ENCODE data around the gene PCNX3.
"Not testable (repeated sequence)": the region's sequence is repeated elsewhere in the genome, so short reads cannot be mapped to it uniquely, and the experiment has no call there.

Gene PCNX3

DNA sequence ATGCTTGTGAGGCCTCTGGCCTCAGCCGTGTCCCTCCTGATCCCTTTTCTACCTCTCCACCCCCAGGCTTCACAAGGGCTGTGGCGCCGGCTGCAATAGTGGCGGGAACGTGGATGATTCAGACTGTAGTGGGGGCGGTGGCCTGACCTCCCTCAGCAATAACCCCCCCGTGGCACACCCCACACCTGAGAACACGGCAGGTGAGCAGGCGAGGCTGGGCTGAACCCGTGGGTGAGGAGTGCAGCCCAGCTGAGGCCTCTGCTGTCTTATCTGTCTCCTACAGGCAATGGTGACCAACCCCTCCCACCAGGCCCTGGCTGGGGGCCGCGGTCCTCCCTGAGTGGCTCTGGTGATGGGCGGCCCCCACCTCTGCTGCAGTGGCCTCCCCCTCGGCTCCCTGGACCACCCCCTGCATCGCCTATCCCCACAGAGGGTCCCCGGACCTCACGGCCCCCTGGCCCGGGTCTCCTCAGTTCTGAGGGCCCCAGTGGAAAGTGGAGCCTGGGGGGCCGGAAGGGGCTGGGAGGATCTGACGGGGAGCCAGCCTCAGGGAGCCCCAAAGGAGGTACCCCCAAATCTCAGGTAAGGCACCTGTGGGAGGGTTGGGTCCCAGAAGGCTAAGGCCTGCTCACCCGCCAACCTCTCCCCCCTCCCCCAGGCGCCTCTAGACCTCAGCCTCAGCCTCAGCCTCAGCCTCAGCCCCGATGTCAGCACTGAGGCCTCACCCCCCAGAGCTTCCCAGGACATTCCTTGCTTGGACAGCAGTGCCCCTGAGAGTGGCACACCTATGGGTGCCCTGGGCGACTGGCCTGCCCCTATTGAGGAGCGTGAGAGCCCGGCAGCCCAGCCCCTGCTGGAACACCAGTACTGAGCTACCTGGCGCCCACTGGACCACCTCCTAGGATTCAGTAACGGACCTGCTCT lies 20.8 kb downstream of the PCNX3 start:
- H3K9ac ChIP-seq (ENCODE audit: low read depth, low read length): no peak overlapping the region

GRCh38 chr11:65637032-65637557 lies 21.5 kb downstream of the PCNX3 start:
- peak overlapping the region; percentile 17; the same call in 1 of the 2 replicates for H3K9ac ChIP-seq (ENCODE audit: low read depth, low read length)
- peak overlapping the region; percentile 76; the same call in 1 of the 2 replicates for H3K4me3 ChIP-seq (ENCODE audit: low read length)
- WGBS: 96% methylated on average over 3 of the region's 3 CpGs
- H3K27ac ChIP-seq (ENCODE audit: low read depth, low read length): peak overlapping the region; percentile 73; the same call in 1 of the 2 replicates
- H3K27me3 ChIP-seq (ENCODE audit: insufficient read depth, low read length): no peaks in the 10 kb centered on the region
- H3K4me1 ChIP-seq (ENCODE audit: insufficient read depth, low read length): peaks cover 14% of the 10 kb centered on the region
- H3K9me3 ChIP-seq (ENCODE audit: insufficient read depth, low read depth, low read length): no peaks in the 10 kb centered on the region
- H3K36me3 ChIP-seq (ENCODE audit: insufficient read depth, low read length): peaks cover 44% of the 10 kb centered on the region

More for the DNA sequence above, 20.8 kb downstream of the PCNX3 start:
- Histone ChIP-seq H3K4me1 (ENCODE audit: insufficient read depth, low read length) (peaks cover 10% of the 10 kb centered on the region), H3K27me3 (ENCODE audit: insufficient read depth, low read length) (no peaks in the 10 kb centered on the region), H3K27ac (ENCODE audit: low read depth, low read length) (peak overlapping the region; percentile 41; the same call in 1 of the 2 replicates), H3K9me3 (ENCODE audit: insufficient read depth, low read depth, low read length) (no peaks in the 10 kb centered on the region), H3K4me3 (ENCODE audit: low read length) (no peak overlapping the region), H3K36me3 (ENCODE audit: insufficient read depth, low read length) (peaks cover 49% of the 10 kb centered on the region)
- 93% methylated on average over 28 of the region's 28 CpGs for WGBS

- Histone ChIP-seq H3K4me1 (ENCODE audit: insufficient read depth, low read length) (peaks cover 14% of the 10 kb centered on the region), H3K27ac (ENCODE audit: low read depth, low read length) (peak within 1 kb of the TSS; percentile 78), H3K4me3 (ENCODE audit: low read length) (peak within 1 kb of the TSS; percentile 76), H3K9me3 (ENCODE audit: insufficient read depth, low read depth, low read length) (no peaks in the 10 kb centered on the region), H3K27me3 (ENCODE audit: insufficient read depth, low read length) (no peaks in the 10 kb centered on the region), H3K9ac (ENCODE audit: low read depth, low read length) (peak within 1 kb of the TSS; percentile 80), H3K36me3 (ENCODE audit: insufficient read depth, low read length) (peaks cover 43% of the 10 kb centered on the region)
- 4% methylated on average over 44 of the region's 46 CpGs for WGBS
Observed at GRCh38 chr11:65637794-65638419, 22.3 kb downstream of the PCNX3 start, which contains the start of gene SIPA1. Gene SIPA1 (plus strand): TSS chr11:65638101. CDS start chr11:65640922, 2,821 bp downstream.

DNA sequence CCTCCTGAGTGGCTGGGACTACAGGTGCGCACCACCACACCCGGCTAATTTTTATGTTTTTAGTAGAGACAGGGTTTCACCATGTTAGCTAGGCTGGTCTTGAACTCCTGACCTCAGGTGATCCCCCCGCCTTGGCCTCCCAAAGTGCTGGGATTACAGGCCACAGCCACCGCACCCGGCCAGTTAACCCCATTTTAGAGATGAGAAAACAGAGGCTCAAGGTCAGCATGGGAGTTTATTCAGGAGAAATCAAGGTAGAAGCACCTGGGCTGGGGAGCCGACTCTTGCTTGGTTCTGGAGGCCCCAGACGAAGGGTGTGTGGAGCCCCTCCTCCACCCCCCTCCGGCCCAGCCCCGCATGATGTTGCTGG lies 23.6 kb downstream of the PCNX3 start:
- peaks cover 20% of the 10 kb centered on the region for H3K4me1 ChIP-seq (ENCODE audit: insufficient read depth, low read length)
- H3K9ac ChIP-seq (ENCODE audit: low read depth, low read length): not testable (repeated sequence)

GRCh38 chr11:65639623-65640482 lies 24.3 kb downstream of the PCNX3 start:
- 92% methylated on average over 8 of the region's 8 CpGs for WGBS
- no peaks in the 10 kb centered on the region for H3K27me3 ChIP-seq (ENCODE audit: insufficient read depth, low read length)
- H3K9ac ChIP-seq (ENCODE audit: low read depth, low read length): no peak overlapping the region
- H3K36me3 ChIP-seq (ENCODE audit: insufficient read depth, low read length): peaks cover 24% of the 10 kb centered on the region
- peaks cover 20% of the 10 kb centered on the region for H3K4me1 ChIP-seq (ENCODE audit: insufficient read depth, low read length)
- H3K4me3 ChIP-seq (ENCODE audit: low read length): no peak overlapping the region
- H3K27ac ChIP-seq (ENCODE audit: low read depth, low read length): no peak overlapping the region
- H3K9me3 ChIP-seq (ENCODE audit: insufficient read depth, low read depth, low read length): no peaks in the 10 kb centered on the region

More for the DNA sequence above, 23.6 kb downstream of the PCNX3 start:
- H3K4me3 ChIP-seq (ENCODE audit: low read length); H3K27me3 ChIP-seq (ENCODE audit: insufficient read depth, low read length); H3K27ac ChIP-seq (ENCODE audit: low read depth, low read length); H3K9me3 ChIP-seq (ENCODE audit: insufficient read depth, low read depth, low read length): not testable (repeated sequence)
- peaks cover 30% of the 10 kb centered on the region for H3K36me3 ChIP-seq (ENCODE audit: insufficient read depth, low read length)
- 96% methylated on average over 9 of the region's 9 CpGs for WGBS

- Histone ChIP-seq H3K9ac (ENCODE audit: low read depth, low read length) (no peak overlapping the region), H3K4me3 (ENCODE audit: low read length) (no peak overlapping the region), H3K27me3 (ENCODE audit: insufficient read depth, low read length) (no peaks in the 10 kb centered on the region), H3K9me3 (ENCODE audit: insufficient read depth, low read depth, low read length) (no peaks in the 10 kb centered on the region), H3K4me1 (ENCODE audit: insufficient read depth, low read length) (peaks cover 20% of the 10 kb centered on the region), H3K27ac (ENCODE audit: low read depth, low read length) (no peak overlapping the region), H3K36me3 (ENCODE audit: insufficient read depth, low read length) (peaks cover 15% of the 10 kb centered on the region)
- 95% methylated on average over 35 of the region's 35 CpGs for WGBS
Observed at GRCh38 chr11:65640483-65641296, 25.1 kb downstream of the PCNX3 start.

DNA sequence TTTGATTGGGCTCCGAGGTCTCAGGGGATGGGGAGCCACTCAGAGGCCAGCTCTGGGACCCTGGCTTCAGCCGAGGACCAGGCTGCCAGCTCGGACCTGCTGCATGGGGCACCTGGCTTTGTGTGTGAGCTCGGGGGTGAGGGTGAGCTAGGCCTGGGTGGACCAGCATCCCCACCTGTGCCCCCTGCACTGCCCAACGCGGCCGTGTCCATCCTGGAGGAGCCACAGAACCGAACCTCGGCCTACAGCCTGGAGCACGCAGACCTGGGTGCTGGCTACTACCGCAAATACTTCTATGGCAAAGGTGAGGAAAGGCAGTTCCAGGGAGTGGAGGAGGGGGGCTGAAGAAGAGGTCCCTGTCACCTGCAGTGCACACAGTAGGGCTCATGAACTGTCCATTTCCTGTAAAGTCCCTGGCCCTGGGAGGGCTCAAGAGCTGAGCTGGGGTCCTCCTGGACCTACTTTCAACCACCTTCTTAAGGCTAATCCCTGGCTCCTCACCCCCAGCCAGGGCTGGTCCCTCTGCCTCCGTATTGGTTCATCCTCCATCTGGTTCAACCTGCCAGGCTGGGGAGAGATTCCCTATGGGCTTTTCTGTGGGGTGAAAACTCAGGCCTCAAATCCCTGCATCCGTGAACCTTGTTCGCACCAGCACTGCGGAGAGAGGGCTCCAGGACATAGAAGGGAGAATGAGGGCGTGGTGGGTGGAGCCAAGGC lies 25.9 kb downstream of the PCNX3 start:
- Histone ChIP-seq H3K9ac (ENCODE audit: low read depth, low read length) (no peak overlapping the region), H3K36me3 (ENCODE audit: insufficient read depth, low read length) (peaks cover 8% of the 10 kb centered on the region), H3K27me3 (ENCODE audit: insufficient read depth, low read length) (no peaks in the 10 kb centered on the region), H3K4me1 (ENCODE audit: insufficient read depth, low read length) (peaks cover 20% of the 10 kb centered on the region), H3K4me3 (ENCODE audit: low read length) (peak overlapping the region; percentile 31; the same call in 1 of the 2 replicates), H3K27ac (ENCODE audit: low read depth, low read length) (peak overlapping the region; percentile 55; the same call in 1 of the 2 replicates), H3K9me3 (ENCODE audit: insufficient read depth, low read depth, low read length) (no peaks in the 10 kb centered on the region)
- WGBS: 94% methylated on average over 16 of the region's 16 CpGs

DNA sequence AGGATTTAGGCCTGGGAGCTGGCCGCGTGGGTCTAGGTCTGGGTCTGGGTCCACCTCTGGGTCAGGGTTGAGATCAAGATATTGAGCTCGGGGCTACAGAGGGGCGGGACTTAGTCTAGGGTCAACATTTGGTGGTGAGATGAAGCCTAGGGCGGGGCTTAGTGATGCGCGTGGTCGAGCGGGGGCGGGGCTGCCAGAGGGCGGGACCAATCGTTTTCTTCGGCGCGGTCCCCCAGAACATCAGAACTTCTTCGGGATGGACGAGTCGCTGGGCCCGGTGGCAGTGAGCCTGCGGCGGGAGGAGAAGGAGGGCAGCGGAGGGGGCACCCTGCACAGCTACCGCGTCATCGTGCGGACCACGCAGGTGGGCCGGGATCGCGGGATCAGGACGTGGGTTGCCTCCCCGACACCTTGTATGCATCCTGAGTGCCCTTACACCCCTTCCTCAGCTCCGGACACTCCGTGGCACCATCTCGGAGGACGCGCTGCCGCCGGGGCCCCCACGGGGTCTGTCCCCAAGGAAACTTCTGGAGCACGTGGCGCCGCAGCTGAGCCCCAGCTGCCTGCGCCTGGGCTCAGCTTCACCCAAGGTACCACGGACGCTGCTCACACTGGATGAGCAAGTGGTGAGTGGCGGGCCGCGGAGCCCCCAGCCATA lies 26.6 kb downstream of the PCNX3 start:
- Histone ChIP-seq H3K27ac (ENCODE audit: low read depth, low read length) (0 out of 2 replicates have a peak overlapping the region, but pooled peaks have one; percentile 55), H3K27me3 (ENCODE audit: insufficient read depth, low read length) (no peaks in the 10 kb centered on the region), H3K4me1 (ENCODE audit: insufficient read depth, low read length) (peaks cover 20% of the 10 kb centered on the region), H3K4me3 (ENCODE audit: low read length) (peak overlapping the region; percentile 31), H3K9ac (ENCODE audit: low read depth, low read length) (no peak overlapping the region; the same call in 1 of the 2 replicates), H3K36me3 (ENCODE audit: insufficient read depth, low read length) (0 out of 2 replicates have a peak, but pooled peaks cover under 1% of the 10 kb centered on the region), H3K9me3 (ENCODE audit: insufficient read depth, low read depth, low read length) (no peaks in the 10 kb centered on the region)
- 92% methylated on average over 49 of the region's 49 CpGs for WGBS

DNA sequence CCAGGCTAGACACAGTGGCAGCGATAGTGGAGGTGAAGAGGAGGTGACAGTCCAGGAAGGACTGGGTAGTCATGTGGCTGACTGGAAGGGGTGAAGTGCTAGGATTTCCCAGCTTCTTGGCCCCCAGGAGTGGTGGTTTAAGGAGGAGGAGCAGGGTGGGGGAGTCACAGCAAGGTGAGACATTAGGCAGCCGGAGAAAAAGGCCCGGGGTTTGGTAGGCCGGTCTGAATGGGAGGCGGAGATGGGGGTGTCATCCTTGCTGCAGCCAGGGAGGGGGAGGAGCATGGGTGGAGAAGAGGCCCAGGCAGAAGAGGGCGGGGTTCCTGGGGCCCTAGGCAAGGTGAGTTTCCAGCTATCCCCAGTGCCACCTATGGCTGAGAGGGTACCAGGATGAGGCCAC lies 28.4 kb downstream of the PCNX3 start:
- no peaks in the 10 kb centered on the region; the same call in 1 of the 2 replicates for H3K27me3 ChIP-seq (ENCODE audit: insufficient read depth, low read length)
- peaks cover 11% of the 10 kb centered on the region for H3K4me1 ChIP-seq (ENCODE audit: insufficient read depth, low read length)
- H3K9ac ChIP-seq (ENCODE audit: low read depth, low read length): no peak overlapping the region
- no peaks in the 10 kb centered on the region for H3K9me3 ChIP-seq (ENCODE audit: insufficient read depth, low read depth, low read length)
- 69% methylated on average over 6 of the region's 6 CpGs for WGBS
- H3K27ac ChIP-seq (ENCODE audit: low read depth, low read length): no peak overlapping the region
- no peaks in the 10 kb centered on the region for H3K36me3 ChIP-seq (ENCODE audit: insufficient read depth, low read length)
- no peak overlapping the region for H3K4me3 ChIP-seq (ENCODE audit: low read length)

Measured in HUES64 (cell line).